SU-DHL-6 (cell line): Measurements from ENCODE around the gene ROCK2.

Source experiments
- H2AFZ ChIP-seq: fragments of 200-600 bp; sonication (generic); 2 replicates; pipeline ENCODE4 v1.6.1; 2014; ENCODE audit warnings: low read depth, mild to moderate bottlenecking, moderate library complexity, mixed read lengths, antibody characterized with exemption, low read length; ENCODE audit not compliant: severe bottlenecking
- H3F3A ChIP-seq: fragments of 200-600 bp; shearing (Covaris generic); 2 replicates; pipeline ENCODE4 v1.6.0; 2016; ENCODE audit warnings: antibody characterized with exemption, mild to moderate bottlenecking; ENCODE audit not compliant: insufficient read depth
- H3K27ac ChIP-seq: fragments of 200-600 bp; sonication (generic); 2 replicates; pipeline ENCODE4 v1.5.1; 2016; ENCODE audit warnings: low read depth, mild to moderate bottlenecking, low read length, moderate library complexity, mixed read lengths
- H3K27me3 ChIP-seq: fragments of 200-600 bp; sonication (generic), shearing (Covaris generic); 2 replicates; pipeline ENCODE4 v1.6.0; 2014; ENCODE audit warnings: mild to moderate bottlenecking, low read length
- H3K36me3 ChIP-seq: fragments of 200-600 bp; sonication (generic); 2 replicates; pipeline ENCODE4 v1.6.1; 2014; ENCODE audit warnings: mild to moderate bottlenecking, low read length, mixed read lengths
- H3K4me2 ChIP-seq: fragments of 300-600, 200-600 bp; shearing (Covaris generic), sonication (generic); 2 replicates; pipeline ENCODE4 v1.6.0; 2014; ENCODE audit warnings: low read length, low read depth, mild to moderate bottlenecking; ENCODE audit not compliant: poor library complexity, severe bottlenecking
- H3K4me3 ChIP-seq: fragments of 200-600 bp; sonication (generic); 2 replicates; pipeline ENCODE4 v1.5.1; 2014; ENCODE audit warnings: antibody characterized with exemption, low read length, mild to moderate bottlenecking, mixed read lengths; ENCODE audit not compliant: insufficient read depth, poor library complexity, severe bottlenecking
- H3K79me2 ChIP-seq: fragments of 200-600 bp; sonication (generic); 2 replicates; pipeline ENCODE4 v1.6.1; 2014; ENCODE audit warnings: mild to moderate bottlenecking, low read length, moderate library complexity; ENCODE audit not compliant: insufficient read depth
- H3K9ac ChIP-seq: fragments of 200-600 bp; sonication (generic); 2 replicates; pipeline ENCODE4 v1.7.0; 2014; ENCODE audit warnings: mild to moderate bottlenecking, low read length
- H3K9me2 ChIP-seq: fragments of 200-600 bp; sonication (generic); replicated peaks from 2 replicates; pipeline ENCODE4 v1.6.1; 2014; ENCODE audit warnings: low read length; ENCODE audit not compliant: insufficient read depth
- H3K9me3 ChIP-seq: fragments of 200-600 bp; sonication (generic); 2 replicates; pipeline ENCODE4 v1.6.1; 2014; ENCODE audit warnings: low read length, mixed read lengths; ENCODE audit not compliant: insufficient read depth
- H4K20me1 ChIP-seq: fragments of 200-600 bp; sonication (generic); 2 replicates; pipeline ENCODE4 v1.6.1; 2014; ENCODE audit warnings: low read depth, mild to moderate bottlenecking, antibody characterized with exemption, low read length, moderate library complexity, mixed read lengths
- CTCF ChIP-seq: fragments of 200-600 bp; sonication (generic); IDR thresholded peaks from one replicate; pipeline ENCODE4 v1.5.1; 2017; ENCODE audit warnings: antibody characterized with exemption, mild to moderate bottlenecking, low read length, moderate library complexity; ENCODE audit not compliant: insufficient read depth, poor library complexity, severe bottlenecking
- EZH2phosphoT487 ChIP-seq: fragments of 200-600 bp; sonication (generic), shearing (Covaris generic); conservative IDR thresholded peaks from 2 replicates; pipeline ENCODE4 v1.6.1; 2018; ENCODE audit warnings: mild to moderate bottlenecking, antibody characterized with exemption, low read length, moderate library complexity, mixed read lengths

The ROCK2 gene

GRCh38 chr2:11299439-11299838 lies 45.0 kb downstream of the ROCK2 start:
- Histone ChIP-seq H3K9me2 (no peaks in the 10 kb centered on the region), H4K20me1 (peaks cover 18% of the 10 kb centered on the region), H2AFZ (no peak overlapping the region), H3K36me3 (no peaks in the 10 kb centered on the region), H3F3A (no peaks in the 10 kb centered on the region), H3K4me3 (no peak overlapping the region), H3K27me3 (no peaks in the 10 kb centered on the region), H3K9ac (no peak overlapping the region), H3K9me3 (no peaks in the 10 kb centered on the region), H3K4me2 (no peak overlapping the region), H3K79me2 (peaks cover 87% of the 10 kb centered on the region), H3K27ac (no peak overlapping the region)
- TF ChIP-seq EZH2phosphoT487 = no peak
- no peak for TF ChIP-seq CTCF

GRCh38 chr2:11298592-11298991 lies 45.8 kb downstream of the ROCK2 start:
- TF ChIP-seq CTCF (no peak), EZH2phosphoT487 (no peak)
- H3K36me3 ChIP-seq = no peaks in the 10 kb centered on the region
- no peaks in the 10 kb centered on the region for H3F3A ChIP-seq
- H2AFZ ChIP-seq = no peak overlapping the region
- peaks cover 19% of the 10 kb centered on the region for H4K20me1 ChIP-seq
- H3K79me2 ChIP-seq = peaks cover 86% of the 10 kb centered on the region
- no peak overlapping the region for H3K4me2 ChIP-seq
- no peak overlapping the region for H3K4me3 ChIP-seq
- no peaks in the 10 kb centered on the region for H3K9me3 ChIP-seq
- no peaks in the 10 kb centered on the region for H3K9me2 ChIP-seq
- H3K27ac ChIP-seq = no peak overlapping the region
- H3K9ac ChIP-seq = no peak overlapping the region
- no peaks in the 10 kb centered on the region for H3K27me3 ChIP-seq

DNA sequence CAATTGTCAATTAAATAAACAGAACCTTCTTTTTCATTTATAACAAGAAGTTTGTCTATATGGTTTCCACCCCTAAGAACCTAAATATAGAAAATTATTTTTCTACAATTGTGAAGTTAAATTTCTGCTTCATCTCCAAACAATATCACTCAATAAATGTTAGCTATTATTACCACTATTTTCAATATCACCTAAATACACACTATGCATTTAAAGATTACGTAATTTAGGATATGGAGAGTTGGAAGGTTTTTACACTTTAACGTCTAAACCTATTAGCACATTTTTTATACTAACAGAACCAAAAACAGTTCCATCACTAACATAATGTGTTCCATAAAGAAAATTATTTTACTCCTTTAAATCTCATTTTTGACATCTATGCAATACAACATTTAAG lies 48.0 kb downstream of the ROCK2 start:
- Histone ChIP-seq H3K27me3 (no peaks in the 10 kb centered on the region), H3K79me2 (peaks cover 86% of the 10 kb centered on the region), H3K9me3 (no peaks in the 10 kb centered on the region), H3K9me2 (no peaks in the 10 kb centered on the region), H3K36me3 (no peaks in the 10 kb centered on the region), H3F3A (no peaks in the 10 kb centered on the region), H3K27ac (no peak overlapping the region), H3K9ac (no peak overlapping the region), H2AFZ (no peak overlapping the region), H4K20me1 (peaks cover 29% of the 10 kb centered on the region), H3K4me2 (no peak overlapping the region), H3K4me3 (no peak overlapping the region)
- TF ChIP-seq EZH2phosphoT487 = no peak
- no peak for TF ChIP-seq CTCF
